ENCODE measurements around the gene C1orf87. TPM values are rescaled to one million over a fixed set of nuclear protein-coding genes. Genes with fewer than 3 reads are reported as not detected.

Gene C1orf87
- total RNA-seq, 1 experiment from 2014 or later, result not detected

DNA sequence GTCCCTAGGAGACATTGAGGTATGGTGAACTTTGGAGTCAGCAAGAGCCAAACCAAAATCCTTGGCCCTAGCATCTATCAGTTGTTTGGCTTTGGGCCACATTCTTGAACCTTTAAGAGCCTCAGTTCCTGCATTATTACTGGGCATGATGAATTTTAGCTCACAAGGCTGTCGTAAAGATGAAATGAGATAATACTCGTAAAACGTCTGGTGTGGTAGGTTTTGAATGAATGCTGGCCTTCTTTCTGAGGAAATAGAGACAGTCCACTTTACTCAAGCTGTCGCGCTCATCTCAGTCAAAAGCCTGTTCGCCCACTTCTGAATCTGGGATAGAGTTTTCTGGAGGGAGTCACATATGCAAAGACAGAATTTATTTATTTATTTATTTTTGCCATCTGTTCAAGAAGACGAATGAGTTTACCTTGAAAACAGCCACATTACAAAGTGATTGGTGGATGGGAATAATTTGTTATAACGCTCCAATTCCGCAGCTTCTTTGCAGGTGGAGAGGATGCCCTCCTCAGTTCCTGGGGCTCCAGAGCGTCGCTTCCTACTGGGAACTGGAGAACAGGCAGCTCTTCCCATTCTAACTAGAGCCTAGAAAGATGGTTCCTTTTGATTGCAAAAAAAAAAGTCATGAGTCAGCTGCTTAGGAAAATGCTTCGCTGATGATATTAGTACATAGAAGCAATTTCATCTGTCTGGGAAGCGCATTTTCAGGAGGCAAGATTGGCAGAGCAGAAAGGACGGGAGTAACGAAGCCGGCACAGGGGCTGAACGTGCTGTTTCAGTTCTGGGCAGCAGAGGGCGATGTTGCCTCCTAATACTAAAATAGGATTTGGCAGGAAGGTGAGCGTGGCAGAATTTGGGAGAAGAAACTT is 97.1 kb downstream of the C1orf87 start:
- peaks cover 25% of the 10 kb centered on the region for H3K27me3 ChIP-seq (replicated peaks; ENCODE audit: insufficient read depth, low read depth, low read length, poor library complexity)
- H3K4me3 ChIP-seq (ENCODE audit: low read depth, low read length, poor library complexity, severe bottlenecking), result no peak overlapping the region
- ChIA-PET POLR2A (ENCODE audit: low non-redundant PET) (no interaction called here), CTCF (interaction anchor here (0.6 to 0.7 kb wide), 3 partner anchors 23 to 153 kb away, joined by 3 to 4 read pairs (median 4); no protein-coding TSS in a partner anchor)
- no peaks in the 10 kb centered on the region for H3K36me3 ChIP-seq (ENCODE audit: insufficient read depth, low read length, poor library complexity, severe bottlenecking)
- H3K9me3 ChIP-seq (ENCODE audit: low read depth, low read length, poor library complexity, severe bottlenecking), result no peaks in the 10 kb centered on the region
- H3K4me1 ChIP-seq (ENCODE audit: insufficient read depth, low read length, poor library complexity, severe bottlenecking), result no peaks in the 10 kb centered on the region
- intact Hi-C loops (cut with micrococcal nuclease; ENCODE audit: unreplicated experiment), result loop anchor here (1.0 to 10.0 kb wide), 3 partner anchors 150 to 1876 kb away; no protein-coding TSS in a partner anchor
- TF ChIP-seq CTCF (conservative IDR thresholded peaks at IDR 0.05; ENCODE audit: low read depth, low read length) (peak; percentile 94), EZH2 (IDR thresholded peaks at IDR 0.05; ENCODE audit: borderline replicate concordance, low read depth, low read length, poor library complexity, severe bottlenecking) (no peak)
- H3K27ac ChIP-seq (ENCODE audit: low read depth, low read length, poor library complexity, severe bottlenecking), result no peak overlapping the region
- peak; percentile 76 for DNase-seq (ENCODE audit: low spot score)
- BruUV-seq (replicated peaks), result no TSS peak

GRCh38 chr1:59973719-59974118 is 99.9 kb downstream of the C1orf87 start:
- Histone ChIP-seq H3K9me3 (ENCODE audit: low read depth, low read length, poor library complexity, severe bottlenecking) (no peaks in the 10 kb centered on the region), H3K27ac (ENCODE audit: low read depth, low read length, poor library complexity, severe bottlenecking) (no peak overlapping the region), H3K4me1 (ENCODE audit: insufficient read depth, low read length, poor library complexity, severe bottlenecking) (no peaks in the 10 kb centered on the region), H3K27me3 (replicated peaks; ENCODE audit: insufficient read depth, low read depth, low read length, poor library complexity) (peaks cover 25% of the 10 kb centered on the region), H3K4me3 (ENCODE audit: low read depth, low read length, poor library complexity, severe bottlenecking) (no peak overlapping the region), H3K36me3 (ENCODE audit: insufficient read depth, low read length, poor library complexity, severe bottlenecking) (no peaks in the 10 kb centered on the region)
- intact Hi-C loops (cut with micrococcal nuclease; ENCODE audit: unreplicated experiment), result loop anchor here (10.0 kb wide), 1 partner anchor 251 kb away; no protein-coding TSS in a partner anchor
- DNase-seq (ENCODE audit: low spot score), result no peak
- TF ChIP-seq EZH2 (IDR thresholded peaks at IDR 0.05; ENCODE audit: borderline replicate concordance, low read depth, low read length, poor library complexity, severe bottlenecking), result no peak
- BruUV-seq (replicated peaks), result no TSS peak
- ChIA-PET POLR2A (ENCODE audit: low non-redundant PET) (no interaction called here), CTCF (no interaction called here)

DNA sequence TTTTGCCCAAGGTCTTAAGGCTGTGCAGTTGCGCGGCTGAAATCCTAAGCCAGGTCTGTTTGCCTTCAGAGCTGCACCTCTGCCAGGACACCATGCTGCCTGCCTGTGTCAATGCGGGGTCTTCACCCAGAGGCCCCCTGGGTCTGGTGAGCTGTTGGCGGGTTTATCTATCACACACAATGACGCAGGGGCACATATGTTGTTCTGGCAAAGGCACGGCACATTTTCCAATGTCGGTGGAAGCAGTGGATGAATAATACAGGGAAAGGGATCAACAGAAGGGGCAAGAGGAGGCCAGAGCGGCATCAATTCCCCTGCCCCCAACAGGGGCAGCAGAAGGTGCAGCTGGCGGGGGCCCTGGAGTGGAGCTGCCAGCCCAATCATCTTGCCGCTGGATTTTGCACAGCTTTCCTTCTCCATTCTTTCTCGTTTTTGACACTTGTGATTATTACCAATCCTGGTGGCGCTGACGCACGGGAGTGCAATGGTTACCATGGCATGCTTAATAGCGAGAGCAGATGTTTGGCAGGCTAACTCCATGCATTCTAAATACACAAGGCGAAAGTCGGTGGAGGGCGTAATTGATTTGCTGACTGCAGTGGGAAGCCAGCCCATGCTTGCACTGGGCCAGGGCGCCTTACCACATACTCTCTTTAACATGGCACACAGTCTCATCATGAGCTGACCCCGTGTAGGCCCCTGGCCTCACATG is 101.2 kb downstream of the C1orf87 start:
- H3K4me3 ChIP-seq (ENCODE audit: low read depth, low read length, poor library complexity, severe bottlenecking), result no peak overlapping the region
- no peak for DNase-seq (ENCODE audit: low spot score)
- no TSS peak for BruUV-seq (replicated peaks)
- H3K27ac ChIP-seq (ENCODE audit: low read depth, low read length, poor library complexity, severe bottlenecking), result no peak overlapping the region
- TF ChIP-seq EZH2 (IDR thresholded peaks at IDR 0.05; ENCODE audit: borderline replicate concordance, low read depth, low read length, poor library complexity, severe bottlenecking), result no peak
- TF ChIP-seq CTCF (conservative IDR thresholded peaks at IDR 0.05; ENCODE audit: low read depth, low read length), result no peak
- intact Hi-C loops (cut with micrococcal nuclease; ENCODE audit: unreplicated experiment), result loop anchor here (10.0 kb wide), 1 partner anchor 252 kb away; no protein-coding TSS in a partner anchor
- no peaks in the 10 kb centered on the region for H3K36me3 ChIP-seq (ENCODE audit: insufficient read depth, low read length, poor library complexity, severe bottlenecking)
- ChIA-PET CTCF (interaction anchor here (1.1 kb wide), 1 partner anchor 309 kb away, joined by 3 read pairs; no protein-coding TSS in a partner anchor), POLR2A (ENCODE audit: low non-redundant PET) (no interaction called here)
- H3K4me1 ChIP-seq (ENCODE audit: insufficient read depth, low read length, poor library complexity, severe bottlenecking), result no peaks in the 10 kb centered on the region
- H3K9me3 ChIP-seq (ENCODE audit: low read depth, low read length, poor library complexity, severe bottlenecking), result no peaks in the 10 kb centered on the region
- H3K27me3 ChIP-seq (replicated peaks; ENCODE audit: insufficient read depth, low read depth, low read length, poor library complexity), result peaks cover 25% of the 10 kb centered on the region
